ENCODE results near the gene RNF182.
A peak's percentile ranks its signal among the peaks of the same experiment; 100 is the strongest.
"Not testable (repeated sequence)": the region's sequence is repeated elsewhere in the genome, so short reads cannot be mapped to it uniquely, and the experiment has no call there.

Gene RNF182

GRCh38 chr6:14012313-14013030 is 87.7 kb downstream of the RNF182 start:
- Mint-ChIP-seq H3K36me3 (peaks cover 0 to 2% of the 10 kb centered on the region in 2 donors), H3K27ac (no peak overlapping the region), H3K9me3 (peaks cover 0 to 4% of the 10 kb centered on the region in 2 donors), H3K27me3 (peaks cover 12 to 15% of the 10 kb centered on the region in 2 donors), H3K4me3 (no peak overlapping the region), H3K4me1 (no peaks in the 10 kb centered on the region)
- no peak for DNase-seq
- ATAC-seq (replicated peaks) = no peak

- Mint-ChIP-seq H3K27me3 (peaks cover 12 to 14% of the 10 kb centered on the region in 2 donors), H3K9me3 (peaks cover 0 to 7% of the 10 kb centered on the region in 2 donors), H3K27ac (no peak overlapping the region), H3K4me1 (peaks cover 2 to 3% of the 10 kb centered on the region in 2 donors), H3K4me3 (no peak overlapping the region), H3K36me3 (peaks cover 0 to 2% of the 10 kb centered on the region in 2 donors)
- no peak for DNase-seq
- no peak for ATAC-seq (replicated peaks)
Observed at GRCh38 chr6:14015964-14016363, 91.2 kb downstream of the RNF182 start.

GRCh38 chr6:14016432-14016831 is 91.7 kb downstream of the RNF182 start:
- DNase-seq (no peak), ATAC-seq (replicated peaks) (no peak)
- peaks cover 2 to 3% of the 10 kb centered on the region in 2 donors for H3K4me1 Mint-ChIP-seq
- peaks cover 0 to 2% of the 10 kb centered on the region in 2 donors for H3K36me3 Mint-ChIP-seq
- peaks cover 12 to 14% of the 10 kb centered on the region in 2 donors for H3K27me3 Mint-ChIP-seq
- no peak overlapping the region for H3K4me3 Mint-ChIP-seq
- peaks cover 0 to 7% of the 10 kb centered on the region in 2 donors for H3K9me3 Mint-ChIP-seq
- H3K27ac Mint-ChIP-seq = no peak overlapping the region

- Mint-ChIP-seq H3K9me3 (peaks cover 0 to 5% of the 10 kb centered on the region in 2 donors), H3K4me1 (peaks cover 2 to 3% of the 10 kb centered on the region in 2 donors), H3K27ac (no peak overlapping the region), H3K36me3 (peaks cover 0 to 2% of the 10 kb centered on the region in 2 donors), H3K4me3 (no peak overlapping the region), H3K27me3 (peaks cover 12 to 14% of the 10 kb centered on the region in 2 donors)
- no peak for ATAC-seq (replicated peaks)
- DNase-seq = no peak
Observed at GRCh38 chr6:14016935-14017625, 92.3 kb downstream of the RNF182 start.

- Mint-ChIP-seq H3K27me3 (peaks cover 12 to 14% of the 10 kb centered on the region in 2 donors), H3K4me1 (peaks cover 2 to 3% of the 10 kb centered on the region in 2 donors), H3K27ac (no peak overlapping the region), H3K36me3 (peaks cover 0 to 2% of the 10 kb centered on the region in 2 donors), H3K4me3 (no peak overlapping the region), H3K9me3 (peaks cover 0 to 5% of the 10 kb centered on the region in 2 donors)
- ATAC-seq (replicated peaks) (no peak), DNase-seq (no peak)
Observed at GRCh38 chr6:14017626-14018475, 93.1 kb downstream of the RNF182 start.

- H3K4me1 Mint-ChIP-seq; H3K9me3 Mint-ChIP-seq; H3K4me3 Mint-ChIP-seq; H3K27ac Mint-ChIP-seq; ATAC-seq (replicated peaks); H3K36me3 Mint-ChIP-seq; DNase-seq: not testable (repeated sequence)
- H3K27me3 Mint-ChIP-seq = peaks cover 12 to 14% of the 10 kb centered on the region in 2 donors
Observed at GRCh38 chr6:14018559-14018958, 93.8 kb downstream of the RNF182 start.

- peaks cover 2 to 3% of the 10 kb centered on the region in 2 donors for H3K27me3 Mint-ChIP-seq
Observed at GRCh38 chr6:14020551-14020950, 95.8 kb downstream of the RNF182 start.

GRCh38 chr6:14021449-14021848 is 96.7 kb downstream of the RNF182 start:
- ATAC-seq (replicated peaks) = no peak
- no peaks in the 10 kb centered on the region for H3K36me3 Mint-ChIP-seq
- peaks cover 0 to 3% of the 10 kb centered on the region in 2 donors for H3K9me3 Mint-ChIP-seq
- peaks cover 19 to 23% of the 10 kb centered on the region in 2 donors for H3K4me1 Mint-ChIP-seq
- H3K27me3 Mint-ChIP-seq = peaks cover 0 to 5% of the 10 kb centered on the region in 2 donors
- H3K27ac Mint-ChIP-seq = no peak overlapping the region
- no peak for DNase-seq
- H3K4me3 Mint-ChIP-seq = no peak overlapping the region

More at GRCh38 chr6:14020551-14020950, 95.8 kb downstream of the RNF182 start:
- no peak for DNase-seq
- peaks cover 0 to 4% of the 10 kb centered on the region in 2 donors for H3K9me3 Mint-ChIP-seq
- no peak overlapping the region for H3K27ac Mint-ChIP-seq
- H3K4me3 Mint-ChIP-seq = no peak overlapping the region
- ATAC-seq (replicated peaks) = no peak
- no peaks in the 10 kb centered on the region for H3K36me3 Mint-ChIP-seq
- peaks cover 13 to 17% of the 10 kb centered on the region in 2 donors for H3K4me1 Mint-ChIP-seq

- no peaks in the 10 kb centered on the region for H3K36me3 Mint-ChIP-seq
- no peak for ATAC-seq (replicated peaks)
- no peak overlapping the region for H3K4me3 Mint-ChIP-seq
- H3K4me1 Mint-ChIP-seq = peaks cover 23 to 33% of the 10 kb centered on the region in 2 donors
- H3K9me3 Mint-ChIP-seq = peaks cover 0 to 3% of the 10 kb centered on the region in 2 donors
- H3K27ac Mint-ChIP-seq = no peak overlapping the region
- H3K27me3 Mint-ChIP-seq = peaks cover 4 to 11% of the 10 kb centered on the region in 2 donors
- no peak for DNase-seq
Observed at GRCh38 chr6:14022673-14023072, 97.9 kb downstream of the RNF182 start.

GRCh38 chr6:14023855-14024254 is 99.1 kb downstream of the RNF182 start:
- ATAC-seq (replicated peaks) (no peak), DNase-seq (no peak)
- no peaks in the 10 kb centered on the region for H3K9me3 Mint-ChIP-seq
- no peak overlapping the region for H3K4me3 Mint-ChIP-seq
- H3K27ac Mint-ChIP-seq = no peak overlapping the region
- peaks cover 6 to 11% of the 10 kb centered on the region in 2 donors for H3K27me3 Mint-ChIP-seq
- peaks cover 23 to 33% of the 10 kb centered on the region in 2 donors for H3K4me1 Mint-ChIP-seq
- H3K36me3 Mint-ChIP-seq = no peaks in the 10 kb centered on the region

- ATAC-seq (replicated peaks) (peak; percentile 90 to 97), DNase-seq (peak; percentile 29)
- Mint-ChIP-seq H3K27me3 (peaks cover 8 to 11% of the 10 kb centered on the region in 2 donors), H3K36me3 (no peaks in the 10 kb centered on the region), H3K4me1 (peaks cover 23 to 33% of the 10 kb centered on the region in 2 donors), H3K27ac (no peak overlapping the region), H3K4me3 (no peak overlapping the region), H3K9me3 (no peaks in the 10 kb centered on the region)
Observed at GRCh38 chr6:14025160-14025559, 100.4 kb downstream of the RNF182 start.

- no peaks in the 10 kb centered on the region for H3K36me3 Mint-ChIP-seq
- peaks cover 22 to 29% of the 10 kb centered on the region in 2 donors for H3K4me1 Mint-ChIP-seq
- peak overlapping the region in 1 of 2 donors; percentile 11 for H3K4me3 Mint-ChIP-seq
- peaks cover 8 to 11% of the 10 kb centered on the region in 2 donors for H3K27me3 Mint-ChIP-seq
- H3K27ac Mint-ChIP-seq = peak overlapping the region; percentile 72
- no peaks in the 10 kb centered on the region for H3K9me3 Mint-ChIP-seq
- peak in 1 of 2 donors; percentile 35 for ATAC-seq (replicated peaks)
- DNase-seq = no peak
Observed at GRCh38 chr6:14026831-14027539, 102.2 kb downstream of the RNF182 start.

GRCh38 chr6:14028631-14029030 is 103.9 kb downstream of the RNF182 start:
- ATAC-seq (replicated peaks) (no peak), DNase-seq (no peak)
- no peak overlapping the region for H3K27ac Mint-ChIP-seq
- no peaks in the 10 kb centered on the region for H3K9me3 Mint-ChIP-seq
- H3K36me3 Mint-ChIP-seq = no peaks in the 10 kb centered on the region
- peaks cover 8 to 12% of the 10 kb centered on the region in 2 donors for H3K27me3 Mint-ChIP-seq
- H3K4me1 Mint-ChIP-seq = peaks cover 22 to 29% of the 10 kb centered on the region in 2 donors
- H3K4me3 Mint-ChIP-seq = no peak overlapping the region
